ENCODE results near the gene DDC.

The DDC gene

DNA sequence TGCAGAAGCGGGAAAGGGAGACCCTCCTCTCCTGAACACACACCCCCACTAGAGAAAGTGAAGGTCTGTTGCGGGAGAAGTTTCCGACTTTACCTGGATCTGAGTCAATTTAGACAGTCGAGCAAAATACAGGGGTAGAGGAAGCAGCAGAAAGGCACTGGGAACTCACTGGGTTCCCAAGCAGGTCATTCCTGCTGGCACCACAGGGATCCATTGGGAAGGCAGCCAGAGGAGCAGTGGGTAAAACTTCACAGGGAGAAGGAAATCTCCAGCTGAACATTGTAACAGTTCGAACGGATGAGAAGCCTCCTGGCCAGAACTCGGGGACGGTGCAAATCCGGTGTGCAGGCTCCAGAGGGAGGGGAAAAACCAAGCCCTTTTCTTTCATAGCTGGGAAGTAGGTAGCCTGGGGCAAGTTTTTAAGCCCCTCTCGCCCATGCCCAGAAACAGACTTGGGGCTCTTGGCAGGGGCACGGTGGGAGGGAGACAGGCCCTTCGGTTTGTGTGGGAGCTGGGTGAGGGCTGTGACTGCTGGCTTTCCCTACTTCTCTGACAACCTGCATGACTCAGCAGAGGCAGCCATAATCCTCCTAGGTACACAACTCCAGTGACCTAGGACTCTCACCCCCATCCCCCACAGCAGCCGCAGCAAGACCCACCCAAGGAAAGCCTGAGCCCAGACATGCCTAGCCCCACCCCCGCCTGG is 51.9 kb downstream of the DDC start:
- DNase-seq = no peak

DNA sequence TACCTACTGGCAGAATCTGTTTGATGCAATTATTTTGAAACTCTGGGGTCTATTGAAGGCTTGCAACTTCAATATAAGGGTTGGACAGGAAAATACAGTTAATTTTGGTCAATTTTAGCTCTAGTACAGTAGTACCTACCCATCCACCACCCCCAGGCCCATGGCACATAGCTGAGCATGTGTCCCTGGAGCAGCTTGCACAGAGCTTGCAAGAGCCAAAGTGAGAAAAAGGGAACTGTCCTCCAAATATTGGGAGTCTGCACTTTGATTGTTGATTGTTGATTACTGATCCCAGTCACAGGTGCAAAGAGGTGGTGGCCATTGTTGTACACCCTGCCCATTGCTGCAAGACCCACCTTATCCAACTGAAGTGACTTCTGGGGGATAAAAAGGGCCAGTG is 52.8 kb downstream of the DDC start:
- DNase-seq = no peak

DNA sequence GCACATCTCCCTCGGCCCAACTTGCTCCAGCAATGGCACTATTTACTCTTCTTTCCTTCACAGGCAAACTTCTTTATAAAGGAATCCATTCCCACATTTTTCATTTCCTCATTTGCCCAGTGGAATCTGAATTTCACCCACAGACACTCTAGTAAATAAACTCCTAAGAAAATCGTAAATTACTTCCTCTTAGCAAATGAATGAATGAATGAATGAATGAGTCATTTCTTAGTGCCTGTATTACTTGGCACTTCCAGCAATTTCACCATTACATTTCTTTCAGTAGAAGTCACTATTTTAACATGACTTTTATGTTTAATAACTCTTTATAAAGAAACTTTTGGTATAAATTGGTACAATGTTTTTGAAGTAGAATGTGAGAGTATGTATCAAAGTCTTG is 55.7 kb downstream of the DDC start:
- no peak for DNase-seq

DNA sequence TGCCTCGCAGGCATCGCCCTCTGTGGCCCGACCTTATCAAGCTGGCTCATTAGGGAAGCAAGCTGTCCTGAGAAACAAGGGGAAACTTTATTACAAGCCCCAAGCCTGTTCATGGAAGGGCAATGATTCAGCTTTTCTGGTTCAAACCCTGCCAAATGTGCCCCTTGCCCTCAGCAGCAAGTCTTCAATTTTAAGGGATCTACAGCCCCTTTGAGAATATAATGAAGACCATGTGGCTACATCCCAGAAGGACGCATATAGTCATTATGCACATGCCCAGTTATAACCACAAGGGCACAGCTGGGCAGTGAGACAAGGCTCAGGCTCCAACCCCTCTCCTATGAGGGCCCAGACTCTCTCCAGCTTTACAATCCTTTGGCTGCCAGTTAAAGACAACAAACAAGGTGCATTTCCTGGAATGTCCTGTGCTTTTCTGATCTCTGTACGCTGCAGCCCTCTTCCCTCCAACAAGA is 56.7 kb downstream of the DDC start:
- DNase-seq = no peak

- peak; percentile 75 for DNase-seq
Measured at GRCh38 chr7:50507898-50508470, 57.2 kb downstream of the DDC start.

GRCh38 chr7:50505553-50506210 is 59.5 kb downstream of the DDC start:
- DNase-seq = no peak

GRCh38 chr7:50504646-50505546 is 60.3 kb downstream of the DDC start:
- peak; percentile 21 for DNase-seq

DNA sequence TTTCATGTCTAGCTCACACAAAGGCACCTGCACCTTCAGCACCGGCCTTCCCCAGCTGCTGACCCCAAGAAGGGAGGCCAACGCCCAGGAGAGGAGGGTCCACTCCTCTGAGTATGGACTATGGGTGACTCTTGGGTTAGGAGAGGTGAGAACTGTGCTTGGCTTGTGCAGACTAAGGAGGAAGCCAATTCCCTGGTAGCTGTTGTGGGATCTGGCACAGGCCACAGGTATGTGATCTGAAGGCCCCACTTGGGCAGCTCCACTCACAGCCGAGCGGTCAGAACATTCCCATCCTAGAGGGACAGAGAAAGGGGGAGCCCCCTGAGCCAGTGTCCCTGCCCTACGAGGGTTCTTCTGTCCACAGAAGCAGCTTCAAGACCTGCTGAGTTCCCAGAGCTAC is 62.3 kb downstream of the DDC start:
- DNase-seq = no peak

GRCh38 chr7:50502001-50502684 is 63.1 kb downstream of the DDC start:
- DNase-seq = peak; percentile 32

GRCh38 chr7:50499092-50499491 is 66.1 kb downstream of the DDC start:
- DNase-seq = no peak

- no peak for DNase-seq
Measured at GRCh38 chr7:50497968-50498367, 67.2 kb downstream of the DDC start.

- DNase-seq = no peak
Measured at GRCh38 chr7:50497068-50497642, 68.0 kb downstream of the DDC start.

- no peak for DNase-seq
Measured at GRCh38 chr7:50496569-50496968, 68.6 kb downstream of the DDC start.

DNA sequence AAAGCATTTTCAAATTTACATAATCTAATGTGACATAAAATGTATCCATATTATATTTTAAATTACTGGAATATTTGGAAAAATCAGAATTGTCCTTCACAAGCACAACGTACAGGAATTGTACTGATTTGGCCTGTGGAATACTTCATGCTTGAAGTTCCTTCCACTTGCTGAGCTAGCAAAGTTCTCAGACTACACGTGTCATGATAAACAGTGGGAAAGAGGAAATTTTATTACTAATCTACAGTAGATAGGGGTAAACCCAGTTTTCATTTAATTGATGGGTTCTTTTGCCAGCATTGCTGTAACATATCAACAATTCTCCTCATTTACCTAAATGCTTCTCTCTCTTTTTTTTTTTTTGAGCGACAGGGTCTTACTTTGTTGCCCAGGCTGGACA is 69.5 kb downstream of the DDC start:
- DNase-seq = no peak

- DNase-seq = no peak
Measured at GRCh38 chr7:50492770-50493519, 72.3 kb downstream of the DDC start.

DNA sequence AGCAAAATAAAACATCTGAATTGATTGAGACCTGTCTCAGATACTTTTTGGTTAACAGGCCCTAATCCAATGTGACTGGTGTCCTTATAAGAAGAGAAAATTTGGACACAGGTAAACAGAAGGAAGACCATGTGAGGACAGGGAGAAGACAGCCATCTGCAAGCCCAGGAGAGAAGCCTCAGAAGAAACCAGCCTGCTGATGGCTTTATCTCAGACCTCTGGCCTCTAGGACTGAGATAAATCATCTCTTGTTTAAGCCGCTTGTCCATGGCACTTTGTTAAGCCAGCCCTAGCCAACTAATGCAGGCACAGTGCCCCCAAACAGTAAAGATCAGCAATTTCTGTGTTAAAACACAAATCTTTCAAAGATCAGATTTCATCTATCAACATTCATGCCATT is 73.3 kb downstream of the DDC start:
- no peak for DNase-seq

DNA sequence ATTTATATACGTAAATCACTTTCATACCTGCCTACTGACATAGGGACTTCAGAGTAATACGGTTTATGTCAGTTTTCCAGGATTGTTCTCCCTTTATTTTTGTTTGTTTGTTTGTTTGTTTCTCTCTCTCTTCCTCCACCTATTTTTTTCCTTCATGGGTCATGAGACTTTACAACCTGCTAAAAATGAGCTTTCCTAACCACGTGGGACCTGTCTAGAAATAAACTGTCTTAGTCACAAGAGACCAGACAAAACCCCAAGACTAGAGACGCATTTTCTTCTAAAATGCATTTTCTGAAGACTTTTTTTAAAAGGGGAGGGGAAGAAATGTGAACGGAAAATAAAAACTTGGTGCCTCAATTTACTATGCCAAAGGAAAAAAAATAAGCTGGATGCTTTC is 74.0 kb downstream of the DDC start:
- no peak for DNase-seq

DNA sequence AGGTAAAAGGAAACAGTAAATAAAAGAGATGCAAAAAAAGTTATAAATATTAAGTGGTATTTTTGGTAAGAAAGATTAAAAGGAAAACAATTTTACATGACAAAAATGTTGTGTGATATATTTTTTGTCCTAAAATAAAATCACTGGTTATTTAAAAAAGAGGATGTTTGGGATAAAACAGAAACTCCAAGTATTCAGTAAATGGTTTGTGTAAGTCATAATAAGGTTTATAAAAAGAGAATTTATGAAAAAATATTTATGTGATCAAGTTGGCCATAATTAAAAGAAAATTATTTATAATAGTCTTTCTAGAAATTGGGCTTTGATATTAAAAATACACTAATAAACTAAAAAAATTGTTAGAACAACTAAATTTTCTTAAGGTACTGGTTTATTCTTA is 76.8 kb downstream of the DDC start:
- no peak for DNase-seq

DNA sequence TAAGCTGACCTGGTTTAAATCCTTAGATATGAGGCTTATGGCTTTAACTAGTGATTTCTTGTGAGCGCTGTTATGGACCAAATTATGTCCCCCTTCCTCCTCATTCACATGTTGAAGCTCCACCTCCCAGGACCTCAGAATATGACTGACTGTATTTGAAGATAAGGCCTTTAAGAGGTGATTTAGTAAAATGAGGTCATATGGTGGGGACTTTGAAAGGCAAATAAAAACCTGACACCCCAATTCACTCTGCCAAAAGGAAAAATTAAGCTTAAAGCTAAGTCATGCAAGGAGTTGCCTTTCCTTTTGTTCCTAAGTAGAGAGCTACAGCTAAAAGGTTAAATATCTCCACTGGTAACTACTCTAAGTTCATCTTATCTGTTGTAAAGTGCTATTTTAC is 78.7 kb downstream of the DDC start:
- no peak for DNase-seq

DNA sequence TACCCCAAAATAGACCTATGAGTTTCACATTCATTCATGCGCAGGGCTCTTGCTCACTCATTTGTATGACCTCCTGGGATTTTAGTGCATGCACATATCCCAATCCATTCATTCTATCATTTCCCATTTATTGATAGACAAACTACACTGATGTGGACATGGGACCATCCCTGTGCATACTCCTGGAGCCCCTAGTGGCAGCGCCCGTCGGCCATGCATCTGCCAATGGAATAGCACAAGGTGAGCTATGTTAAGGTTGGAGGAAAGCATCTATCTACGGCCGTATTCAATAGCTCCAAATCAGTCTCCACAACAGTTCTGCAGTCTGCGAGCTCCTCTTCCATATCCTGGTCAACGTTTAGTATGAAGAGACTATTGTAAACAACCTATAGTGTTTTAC is 83.3 kb downstream of the DDC start:
- DNase-seq = no peak

DNA sequence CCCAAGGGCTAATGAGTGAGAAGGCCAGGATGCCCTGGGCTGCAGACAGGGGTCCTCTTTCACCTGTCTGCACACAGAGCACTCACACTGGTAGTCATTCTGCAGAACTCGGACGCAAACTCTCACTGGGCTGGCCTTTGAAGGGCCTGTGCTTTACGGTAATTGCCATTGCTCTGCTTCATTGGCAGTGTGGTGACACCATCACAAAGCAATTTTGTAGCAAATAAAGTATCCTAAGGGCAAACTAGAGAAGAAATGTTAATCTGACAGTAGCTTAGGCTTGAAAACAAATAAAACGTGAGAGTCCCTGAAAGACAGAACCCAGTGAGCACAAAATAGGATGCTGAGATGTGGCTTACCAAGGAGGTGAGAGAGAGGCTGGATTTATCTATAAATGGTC is 84.4 kb downstream of the DDC start:
- DNase-seq = no peak
